PFSK-1 (cell line): Measurements from ENCODE around the gene B4GALT6.

ENCODE experiments used
- POLR2AphosphoS5 ChIP-seq: IDR thresholded peaks from 2 replicates; pipeline ENCODE4 v1.6.1; 2012; ENCODE audit warnings: low read depth, mild to moderate bottlenecking, control low read depth, low read length, moderate library complexity
- REST ChIP-seq, 2 experiments: IDR thresholded peaks; 2 replicates each; pipeline versions ENCODE4 v1.6.1 to v1.8.0; 2011 to 2012; ENCODE audit warnings: low read depth in 2 of 2, low read length in 2 of 2, control low read depth in 1 of 2, inconsistent platforms in 1 of 2, mild to moderate bottlenecking in 1 of 2, moderate library complexity in 1 of 2; ENCODE audit not compliant: insufficient read depth in 1 of 2
- SIN3A ChIP-seq: IDR thresholded peaks from 2 replicates; pipeline ENCODE4 v1.6.1; 2012; ENCODE audit warnings: mild to moderate bottlenecking, low read length, moderate library complexity, borderline replicate concordance; ENCODE audit not compliant: insufficient read depth
- TAF1 ChIP-seq: IDR thresholded peaks from 2 replicates; pipeline ENCODE4 v1.6.1; 2012; ENCODE audit warnings: low read length, control low read depth, borderline replicate concordance; ENCODE audit not compliant: insufficient read depth

DNA sequence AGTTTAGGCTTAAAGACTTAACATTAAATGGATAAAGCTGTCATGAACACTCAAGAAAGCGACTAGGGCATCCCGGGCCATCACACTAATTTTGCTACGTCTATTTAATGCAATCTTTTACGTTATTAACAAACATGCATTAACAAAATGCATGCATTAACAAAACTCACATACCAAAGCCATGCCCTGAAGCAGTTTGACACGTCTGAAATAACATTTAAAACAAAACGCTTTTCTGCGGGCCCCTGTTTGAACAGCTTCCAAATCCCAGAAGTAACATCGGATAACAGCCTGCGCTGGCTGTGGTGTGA lies 458 bp downstream of the B4GALT6 start:
- TF ChIP-seq POLR2AphosphoS5: no peak
- TF ChIP-seq TAF1: no peak
- no peak for TF ChIP-seq SIN3A
- TF ChIP-seq REST (IDR thresholded peaks at IDR 0.05; ENCODE audit: insufficient read depth in 1 of 2, low read depth in 2 of 2, low read length in 2 of 2): no peak
